Activated CD4-positive, CD25-positive, alpha-beta regulatory T cell treated with anti-CD3 and anti-CD28 coated beads, Interleukin-2, amount 50 U/mL, for 16 hours (primary cell): Measurements from ENCODE around the gene C17orf67.

Experiments used
- DNase-seq: peaks from one replicate; pipeline ENCODE4 v3.0.0-alpha.2; 2020; ENCODE audit warnings: low read depth, low spot score

C17orf67 gene

GRCh38 chr17:56808503-56808902 is 25.2 kb downstream of the C17orf67 start:
- no peak for DNase-seq

- no peak for DNase-seq
These were observed 26.0 kb downstream of the C17orf67 start for GRCh38 chr17:56807723-56808122.

- no peak for DNase-seq
These were observed 26.8 kb downstream of the C17orf67 start for GRCh38 chr17:56806949-56807348.

GRCh38 chr17:56804454-56804853 is 29.3 kb downstream of the C17orf67 start:
- DNase-seq, result no peak

- no peak for DNase-seq
These were observed 30.6 kb downstream of the C17orf67 start for GRCh38 chr17:56803071-56803470.

- no peak for DNase-seq
These were observed 32.1 kb downstream of the C17orf67 start for GRCh38 chr17:56801459-56802178.

- DNase-seq, result no peak
These were observed 34.8 kb downstream of the C17orf67 start for GRCh38 chr17:56798916-56799315.

- DNase-seq, result no peak
These were observed 37.2 kb downstream of the C17orf67 start for GRCh38 chr17:56796536-56796935.

- DNase-seq, result no peak
These were observed 38.4 kb downstream of the C17orf67 start for GRCh38 chr17:56795221-56795865.

GRCh38 chr17:56793957-56794356 is 39.8 kb downstream of the C17orf67 start:
- DNase-seq, result no peak

- DNase-seq, result no peak
These were observed 40.2 kb downstream of the C17orf67 start for GRCh38 chr17:56793531-56793930.

GRCh38 chr17:56792267-56792666 is 41.5 kb downstream of the C17orf67 start:
- DNase-seq, result no peak

- peak; percentile 6 for DNase-seq
These were observed 46.7 kb downstream of the C17orf67 start for GRCh38 chr17:56786989-56787482.

GRCh38 chr17:56785997-56786680 is 47.6 kb downstream of the C17orf67 start:
- DNase-seq, result no peak

- DNase-seq, result no peak
These were observed 48.3 kb downstream of the C17orf67 start for GRCh38 chr17:56785405-56785804.

GRCh38 chr17:56782338-56782737 is 51.4 kb downstream of the C17orf67 start:
- DNase-seq, result no peak

GRCh38 chr17:56781906-56782305 is 51.8 kb downstream of the C17orf67 start:
- DNase-seq, result no peak

GRCh38 chr17:56779898-56780777 is 53.6 kb downstream of the C17orf67 start:
- peak; percentile 70 for DNase-seq

- no peak for DNase-seq
These were observed 54.4 kb downstream of the C17orf67 start for GRCh38 chr17:56779322-56779721.

- no peak for DNase-seq
These were observed 54.8 kb downstream of the C17orf67 start for GRCh38 chr17:56778898-56779297.

GRCh38 chr17:56777859-56778258 is 55.9 kb downstream of the C17orf67 start:
- no peak for DNase-seq

- no peak for DNase-seq
These were observed 59.1 kb downstream of the C17orf67 start for GRCh38 chr17:56774650-56775049.
